ENCODE data around the gene KIF5C.
"Not testable (repeated sequence)": the region's sequence is repeated elsewhere in the genome, so short reads cannot be mapped to it uniquely, and the experiment has no call there.

The KIF5C gene

GRCh38 chr2:148965623-148966437 lies 90.8 kb downstream of the KIF5C start:
- DNase-seq (ENCODE audit: low read depth in 2 of 2): no peak

DNA sequence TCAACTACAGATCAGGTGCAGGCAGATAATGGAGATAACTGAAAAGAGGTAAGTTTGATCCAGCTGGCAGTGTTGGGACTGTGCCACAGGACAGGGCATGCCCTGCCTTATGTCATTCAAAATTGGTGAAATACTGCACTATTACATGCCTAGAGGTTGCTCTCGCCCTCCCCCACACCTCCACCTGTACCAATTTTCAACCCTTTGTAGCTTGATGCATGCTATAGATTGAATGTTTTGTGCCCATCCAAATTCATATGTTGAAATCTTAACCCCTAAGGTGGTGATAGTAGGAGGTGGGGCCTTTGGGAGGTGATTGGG lies 91.4 kb downstream of the KIF5C start:
- no peak for DNase-seq (ENCODE audit: low read depth in 2 of 2)

DNA sequence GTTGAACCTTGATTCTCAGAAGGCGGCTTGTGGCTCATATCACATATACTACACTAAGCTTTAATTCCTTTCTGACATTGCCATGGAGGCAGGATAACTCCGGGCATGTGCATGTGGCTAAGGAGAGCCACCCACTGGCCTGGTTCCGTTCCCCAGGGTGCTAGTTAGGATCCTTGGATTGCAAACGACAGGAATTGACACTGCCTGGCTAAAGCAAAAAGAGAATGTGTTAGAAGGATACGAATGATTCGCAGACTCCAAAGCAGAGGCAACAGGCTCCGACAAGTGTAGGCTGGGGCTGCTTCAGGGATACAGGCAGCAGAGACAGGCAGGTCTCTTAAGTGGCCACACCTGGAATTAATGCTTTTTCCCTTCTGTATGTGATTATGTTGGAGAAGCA lies 92.0 kb downstream of the KIF5C start:
- DNase-seq (ENCODE audit: low read depth in 2 of 2): no peak

DNA sequence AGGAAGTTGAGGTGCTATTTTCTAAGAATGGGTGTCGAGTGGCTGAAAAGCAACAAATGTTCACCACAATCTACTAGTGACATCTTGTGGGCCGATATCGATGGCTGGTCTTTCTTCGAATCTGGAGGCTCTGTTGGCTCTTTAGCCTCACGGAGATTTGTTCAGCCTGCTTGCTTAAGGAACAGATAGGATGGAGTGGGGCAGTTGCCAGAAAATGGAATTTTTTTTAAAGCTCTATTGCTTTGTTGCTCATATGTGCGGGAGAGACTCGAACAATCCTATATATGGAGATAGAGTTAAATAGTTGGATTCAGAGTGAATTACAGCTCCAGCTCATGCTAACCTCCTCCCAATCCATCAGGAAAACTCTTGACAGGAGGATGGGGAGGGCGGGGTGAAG lies 92.6 kb downstream of the KIF5C start:
- DNase-seq (ENCODE audit: low read depth in 2 of 2): no peak

DNA sequence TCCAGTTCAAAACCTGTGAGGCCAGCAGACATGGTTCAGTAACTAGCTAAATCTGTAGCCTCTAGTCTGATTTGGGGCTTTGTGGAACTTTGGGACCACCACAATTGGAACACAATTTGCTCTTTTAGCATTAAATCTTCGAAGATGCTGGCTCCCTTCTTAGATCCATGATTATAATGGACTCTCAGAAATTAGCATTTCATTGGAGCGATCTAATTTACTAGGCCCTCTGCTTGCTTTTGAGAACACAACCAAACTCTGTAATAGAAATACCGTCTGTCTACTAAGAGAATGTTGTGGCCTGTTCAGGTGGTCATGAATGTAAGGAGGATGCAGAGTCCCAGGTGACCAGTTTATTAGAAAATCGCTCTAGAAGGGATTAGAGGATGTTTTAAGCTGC lies 93.3 kb downstream of the KIF5C start:
- no peak for DNase-seq (ENCODE audit: low read depth in 2 of 2)

- DNase-seq (ENCODE audit: low read depth in 2 of 2): no peak
Measured at GRCh38 chr2:148968776-148969319, 93.8 kb downstream of the KIF5C start.

GRCh38 chr2:148969659-148970061 lies 94.6 kb downstream of the KIF5C start:
- no peak for DNase-seq (ENCODE audit: low read depth in 2 of 2)

GRCh38 chr2:148970385-148970784 lies 95.4 kb downstream of the KIF5C start:
- DNase-seq (ENCODE audit: low read depth in 2 of 2): no peak

GRCh38 chr2:148971547-148971946 lies 96.5 kb downstream of the KIF5C start:
- no peak for DNase-seq (ENCODE audit: low read depth in 2 of 2)

DNA sequence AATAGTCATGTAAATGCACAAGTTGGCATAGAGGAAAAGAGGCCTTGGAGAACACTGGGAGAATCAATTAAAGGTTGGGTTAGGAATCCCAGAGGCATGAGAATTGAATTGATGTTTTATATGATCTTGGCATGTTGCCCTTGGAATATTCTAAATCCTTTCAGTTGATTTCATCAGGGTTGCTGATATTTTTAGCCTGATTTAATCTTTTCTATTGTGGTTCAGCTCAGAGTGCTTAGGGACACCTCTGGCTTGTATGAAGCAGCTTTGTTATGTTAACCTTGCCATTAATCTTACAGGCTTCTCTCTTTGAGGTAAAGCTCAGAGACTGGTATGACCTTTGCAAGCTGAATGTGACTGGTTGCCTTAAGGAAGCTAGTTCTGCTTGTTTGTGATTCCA lies 99.1 kb downstream of the KIF5C start:
- DNase-seq (ENCODE audit: low read depth in 2 of 2): no peak

DNA sequence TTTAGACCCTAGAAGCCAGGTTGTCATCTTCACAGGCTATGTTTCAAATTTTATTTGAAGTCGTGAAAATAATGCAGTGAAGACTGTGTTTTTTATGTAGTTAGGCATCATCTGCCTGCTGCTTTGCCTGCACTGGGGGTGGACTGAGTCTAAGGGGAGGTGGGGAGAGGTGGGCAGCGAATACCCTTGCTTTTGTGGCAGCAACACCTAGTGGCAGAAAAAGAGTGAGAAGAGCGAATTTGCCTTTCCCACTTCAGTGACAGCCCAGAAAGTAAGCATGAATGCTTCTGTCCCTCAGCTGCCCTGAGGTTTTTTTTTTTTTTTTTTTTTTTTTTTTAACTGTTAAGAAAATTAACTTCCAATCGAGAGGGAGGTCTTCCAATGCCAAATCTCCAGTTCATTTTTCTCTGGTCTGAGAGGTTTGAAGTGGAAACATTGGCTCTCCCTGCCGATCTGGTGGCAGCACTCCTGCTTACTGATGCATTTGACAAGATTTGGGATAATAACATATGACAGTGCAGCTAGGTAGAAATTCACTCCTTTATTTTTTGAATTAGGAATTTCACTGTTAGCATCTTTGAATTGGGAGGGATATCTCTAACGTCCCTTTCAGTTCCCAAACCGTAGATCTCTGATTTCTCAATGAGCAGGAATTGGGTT lies 103.1 kb downstream of the KIF5C start:
- no peak for DNase-seq (ENCODE audit: low read depth in 2 of 2)

GRCh38 chr2:148978706-148979105 lies 103.7 kb downstream of the KIF5C start:
- no peak for DNase-seq (ENCODE audit: low read depth in 2 of 2)

DNA sequence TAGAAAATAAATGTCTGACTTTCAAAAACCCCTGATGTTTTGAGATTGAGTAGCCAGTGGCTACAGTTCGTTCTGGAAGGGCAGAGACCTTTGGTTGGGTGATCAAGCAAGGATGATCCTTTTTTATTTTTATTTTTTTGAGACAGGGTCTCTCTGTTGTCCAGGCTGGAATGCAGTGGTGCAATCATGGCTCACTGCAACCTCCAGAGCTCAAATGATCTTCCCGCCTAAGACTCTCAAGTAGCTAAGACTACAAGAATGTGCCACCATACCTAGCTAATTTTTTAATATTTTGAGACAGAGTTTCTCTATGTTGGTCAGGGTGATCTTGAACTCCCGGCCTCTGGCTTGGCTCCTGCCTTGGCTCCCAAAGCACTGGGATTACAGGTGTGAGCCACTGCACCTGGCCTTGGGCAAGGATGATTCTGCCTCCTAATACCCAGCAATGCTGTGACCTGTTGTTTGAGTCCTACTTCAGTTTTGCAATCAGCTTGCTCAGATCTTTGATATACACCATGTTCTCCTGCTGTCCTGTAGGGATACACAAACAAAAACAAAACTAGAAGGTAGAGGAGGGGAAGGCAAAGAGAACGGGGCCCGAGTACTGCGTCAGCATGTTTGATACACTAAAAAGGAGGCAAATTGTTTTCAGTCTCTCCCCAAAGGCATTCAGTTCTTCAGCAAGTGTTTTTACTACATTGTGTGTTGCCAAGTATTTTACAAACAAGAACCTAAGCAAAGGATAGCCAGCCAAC lies 104.3 kb downstream of the KIF5C start:
- DNase-seq (ENCODE audit: low read depth in 2 of 2): no peak

- no peak for DNase-seq (ENCODE audit: low read depth in 2 of 2)
Measured at GRCh38 chr2:148979919-148980277, 104.9 kb downstream of the KIF5C start.

- DNase-seq (ENCODE audit: low read depth in 2 of 2): not testable (repeated sequence)
Measured at GRCh38 chr2:148980496-148980895, 105.5 kb downstream of the KIF5C start.

DNA sequence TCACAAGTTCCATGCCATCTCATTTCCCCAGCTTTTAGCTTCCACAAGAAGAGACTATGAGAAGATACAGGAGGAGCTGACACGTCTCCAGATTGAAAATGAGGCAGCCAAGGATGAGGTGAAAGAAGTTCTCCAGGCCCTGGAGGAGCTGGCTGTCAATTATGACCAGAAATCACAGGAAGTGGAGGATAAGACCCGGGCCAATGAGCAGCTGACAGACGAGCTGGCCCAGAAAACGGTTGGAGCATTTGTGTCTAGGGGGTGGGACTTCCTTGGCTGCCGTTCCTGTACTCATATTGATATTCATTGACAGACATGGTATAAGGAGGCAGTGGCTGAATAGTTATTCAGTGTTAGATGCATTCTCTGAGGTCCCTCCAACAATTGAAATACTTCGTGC lies 106.3 kb downstream of the KIF5C start:
- DNase-seq (ENCODE audit: low read depth in 2 of 2): no peak

- no peak for DNase-seq (ENCODE audit: low read depth in 2 of 2)
Measured at GRCh38 chr2:148981781-148982180, 106.8 kb downstream of the KIF5C start.

GRCh38 chr2:148982282-148982681 lies 107.3 kb downstream of the KIF5C start:
- DNase-seq (ENCODE audit: low read depth in 2 of 2): no peak

DNA sequence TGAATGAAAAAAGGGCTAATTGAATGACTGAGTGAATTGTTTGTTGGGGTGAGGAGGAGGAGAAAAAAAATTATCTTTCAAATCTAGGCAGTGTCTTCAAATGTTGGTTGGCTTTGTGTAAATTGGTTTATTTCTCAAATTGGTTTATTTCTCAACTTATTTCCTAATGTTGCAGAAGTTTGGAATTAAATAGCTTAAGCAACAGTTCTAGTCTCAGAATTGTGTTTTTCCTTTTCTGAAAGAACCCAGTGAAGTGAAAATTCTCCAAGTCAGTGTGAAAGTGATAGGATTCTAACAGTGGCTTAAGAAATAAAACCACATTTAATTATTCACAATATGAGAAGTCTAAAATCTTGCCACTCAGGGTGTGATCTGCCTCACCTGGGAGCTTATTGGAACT lies 108.9 kb downstream of the KIF5C start:
- no peak for DNase-seq (ENCODE audit: low read depth in 2 of 2)

DNA sequence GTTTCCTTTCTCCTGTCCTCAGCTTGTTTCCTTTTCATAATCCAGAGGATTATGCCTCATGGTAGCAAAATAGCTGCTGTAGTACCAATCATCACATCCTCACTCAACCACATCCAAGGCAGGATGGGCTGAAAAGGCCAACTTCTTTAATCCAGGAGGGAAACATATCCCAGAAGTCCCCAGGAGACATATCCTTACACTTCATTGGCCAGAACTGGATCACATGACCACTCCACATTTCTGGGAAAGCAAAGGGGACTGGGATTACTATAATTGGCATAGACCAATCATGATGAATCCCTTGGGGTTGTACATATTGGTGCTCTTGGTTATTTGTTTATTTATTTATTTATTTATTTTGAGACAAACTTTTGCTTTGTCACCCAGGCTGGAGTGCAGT lies 109.4 kb downstream of the KIF5C start:
- no peak for DNase-seq (ENCODE audit: low read depth in 2 of 2)

DNA sequence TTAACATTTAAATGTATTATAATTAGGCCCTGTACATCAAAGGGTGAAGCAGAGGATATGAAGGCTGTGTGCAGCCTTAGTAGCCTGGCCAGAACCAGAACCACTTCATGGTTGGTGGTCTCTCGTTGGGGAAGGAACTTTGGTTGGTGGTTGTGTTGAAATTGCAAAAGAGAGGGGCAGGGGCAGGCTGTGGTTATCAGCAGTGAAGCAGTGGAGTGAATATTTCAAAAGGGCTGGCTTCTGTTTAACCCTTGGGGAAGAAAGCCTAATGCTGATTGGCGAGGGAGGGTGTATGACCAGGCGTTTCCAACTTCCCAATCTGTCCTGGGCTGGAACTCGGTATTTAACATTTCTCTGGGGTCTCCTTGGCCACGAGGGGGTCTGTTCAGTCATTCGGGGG lies 112.3 kb downstream of the KIF5C start:
- no peak for DNase-seq (ENCODE audit: low read depth in 2 of 2)

- DNase-seq (ENCODE audit: low read depth in 2 of 2): no peak
Measured at GRCh38 chr2:148988337-148988736, 113.3 kb downstream of the KIF5C start.

All from fibroblast of skin of left quadriceps (primary cell).